Spleen (tissue), 11 donors: ENCODE measurements around the gene RPP25L. TPM values are rescaled to one million over a fixed set of nuclear protein-coding genes. Genes with fewer than 3 reads are reported as not detected.

Experiments used
- DNase-seq: peaks from one replicate; pipeline ENCODE4 v3.0.0-alpha.2; 2020
- H3K27ac ChIP-seq, 8 donors: fragments of 200-600 bp; sonication (generic) in 7 of 8; 1 replicate in 4 of 8; 2 replicates in 4 of 8; pipeline versions ENCODE4 v1.5.0 to v1.8.0; 2016 to 2021; ENCODE audit warnings: inconsistent platforms in 4 of 8, mild to moderate bottlenecking in 4 of 8, moderate library complexity in 1 of 8
- H3K27me3 ChIP-seq, 7 donors: fragments of 200-600 bp; sonication (generic) in 6 of 7; replicated peaks in 1 of 7; 1 replicate in 4 of 7; 2 replicates in 3 of 7; pipeline versions ENCODE4 v1.5.0 to v1.8.0; 2016 to 2021; ENCODE audit warnings: inconsistent platforms in 3 of 7, mild to moderate bottlenecking in 1 of 7
- H3K36me3 ChIP-seq, 6 donors: fragments of 200-600 bp; sonication (generic) in 5 of 6; 1 replicate in 4 of 6; 2 replicates in 2 of 6; pipeline versions ENCODE4 v1.5.0 to v1.8.0; 2016 to 2021; ENCODE audit warnings: inconsistent platforms in 2 of 6
- H3K4me1 ChIP-seq, 6 donors: fragments of 200-600 bp; sonication (generic) in 5 of 6; 1 replicate in 3 of 6; 2 replicates in 3 of 6; pipeline versions ENCODE4 v1.5.0 to v1.8.0; 2016 to 2021; ENCODE audit warnings: inconsistent platforms in 3 of 6
- H3K4me3 ChIP-seq, 8 donors: fragments of 200-600 bp; sonication (generic) in 7 of 8; 1 replicate in 4 of 8; 2 replicates in 4 of 8; pipeline versions ENCODE4 v1.5.0 to v1.8.0; 2016 to 2021; ENCODE audit warnings: inconsistent platforms in 4 of 8, mild to moderate bottlenecking in 4 of 8, moderate library complexity in 2 of 8
- H3K9me3 ChIP-seq, 8 donors: fragments of 200-600 bp; sonication (generic) in 7 of 8; 1 replicate in 4 of 8; 2 replicates in 4 of 8; pipeline versions ENCODE4 v1.5.0 to v1.8.0; 2016 to 2021; ENCODE audit warnings: inconsistent platforms in 4 of 8
- CTCF ChIP-seq, 11 experiments: fragments of 200-600 bp in 7 of 11; fragments of 450-650 bp in 4 of 11; sonication (generic) in 4 of 11; IDR thresholded peaks in 8 of 11; conservative IDR thresholded peaks in 3 of 11; 1 replicate in 7 of 11; 2 replicates in 4 of 11; pipeline versions ENCODE4 v1.4.0 to v1.8.0; 2016 to 2021; ENCODE audit warnings: antibody characterized with exemption in 11 of 11, inconsistent platforms in 4 of 11, mild to moderate bottlenecking in 1 of 11
- POLR2A ChIP-seq, 3 donors: fragments of 450-650 bp; IDR thresholded peaks; one replicate each; pipeline ENCODE4 v1.5.1; 2017; ENCODE audit warnings: antibody characterized with exemption in 3 of 3, mild to moderate bottlenecking in 1 of 3
- POLR2AphosphoS5 ChIP-seq, 3 donors: sonication (generic); formaldehyde crosslinking; IDR thresholded peaks; one replicate each; pipeline ENCODE4 v1.5.1; 2017; ENCODE audit warnings: antibody characterized with exemption in 3 of 3
- WGBS, 5 donors: extraction: QIAGEN DNeasy Blood & Tissue Kit in 3 of 5; methylation state at CpG; one replicate each; pipeline versions ENCODE4 v1.1.5 to v1.1.7; 2013 to 2018; 5-methylcytosine and 5-hydroxymethylcytosine counted together
- intact Hi-C: fragments of 100-400 bp; cut with DNase I; formaldehyde crosslinking; loops from one replicate; pipeline ENCODE4 v1.15.0; 2023; ENCODE audit warnings: low total_unique reads
- polyA plus RNA-seq, 3 donors: library from polyadenylated mRNA; stranded (reverse); fragments of 200-250 nt; gene quantifications; one replicate each; pipeline ENCODE4 v1.2.1, GENCODE V29; 2013
- total RNA-seq, 7 donors: library from RNA; depleted of rRNA in 3 of 7; stranded (reverse); fragments of >200 nt in 3 of 7; fragmentation: NEBNext Ultra II Directional in 4 of 7; extraction: Animal tissue kit (Norgen Biotek cat#: 25700) in 4 of 7; gene quantifications; one replicate each; pipeline versions ENCODE4 v1.1.0 to v1.2.1, GENCODE V29; 2016 to 2021
- donor health status: healthy with polysubstance abuse.
- donor health status: DM: no; HTN: no; CAD: no; lungs with moderate emphysema.
- donor health status: DM: no; HTN: no; CAD: no.
- donor health status: Bipolar disorder and iron deficiency.
- donor health status: healthy.
- donor health status: DM: no; HTN: no; CAD: no.
- donor health status: DM: yes; HTN: yes; CAD: no.

Gene RPP25L
- total and polyA plus RNA-seq, 10 donors, result 16.8 to 54.1 (median 26.8) TPM

DNA sequence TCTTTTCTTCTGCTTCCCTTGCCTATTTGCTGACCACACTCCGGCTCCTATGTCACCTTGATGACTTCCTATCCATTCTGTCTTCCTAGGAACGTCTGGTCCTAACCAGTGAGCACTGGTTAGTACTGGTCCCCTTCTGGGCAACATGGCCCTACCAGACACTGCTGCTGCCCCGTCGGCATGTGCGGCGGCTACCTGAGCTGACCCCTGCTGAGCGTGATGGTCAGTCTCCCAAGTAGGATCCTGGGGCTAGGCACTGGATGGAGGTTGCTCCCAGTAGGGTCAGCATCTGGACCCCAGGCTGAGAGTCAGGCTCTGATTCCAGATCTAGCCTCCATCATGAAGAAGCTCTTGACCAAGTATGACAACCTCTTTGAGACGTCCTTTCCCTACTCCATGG lies 36.8 kb upstream of the RPP25L start:
- WGBS, 5 donors, result 90 to 96% (median 91%) methylated on average over 8 of the region's 8 CpGs
- Histone ChIP-seq H3K4me3 (no peak overlapping the region), H3K27ac (no peak overlapping the region), H3K27me3 (no peaks in the 10 kb centered on the region), H3K9me3 (no peaks in the 10 kb centered on the region), H3K36me3 (peaks cover 0 to 38% (median 25%) of the 10 kb centered on the region in 6 donors), H3K4me1 (peaks cover 32 to 75% (median 41%) of the 10 kb centered on the region in 6 donors)
- intact Hi-C loops, result no loop called here
- DNase-seq, result no peak
- TF ChIP-seq POLR2AphosphoS5 (IDR thresholded peaks at IDR 0.05) (no peak), POLR2A (IDR thresholded peaks at IDR 0.05) (no peak), CTCF (IDR thresholded peaks at IDR 0.05 in 8 of 11, conservative IDR thresholded peaks at IDR 0.05 in 3 of 11) (no peak)

DNA sequence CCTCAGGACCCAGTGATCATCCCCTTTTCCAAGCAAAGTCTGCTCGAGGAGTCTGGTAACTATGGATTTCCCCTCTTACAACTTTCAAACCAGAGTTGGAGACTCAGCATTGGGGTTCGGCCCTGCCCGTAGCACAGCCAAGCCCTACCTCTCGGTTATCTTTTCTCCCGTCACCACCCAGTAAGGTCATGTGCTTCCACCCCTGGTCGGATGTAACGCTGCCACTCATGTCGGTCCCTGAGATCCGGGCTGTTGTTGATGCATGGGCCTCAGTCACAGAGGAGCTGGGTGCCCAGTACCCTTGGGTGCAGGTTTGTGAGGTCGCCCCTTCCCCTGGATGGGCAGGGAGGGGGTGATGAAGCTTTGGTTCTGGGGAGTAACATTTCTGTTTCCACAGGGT lies 35.8 kb upstream of the RPP25L start:
- Histone ChIP-seq H3K36me3 (peaks cover 0 to 38% (median 25%) of the 10 kb centered on the region in 6 donors), H3K4me1 (peaks cover 23 to 64% (median 32%) of the 10 kb centered on the region in 6 donors), H3K4me3 (peak overlapping the region; percentile 68 to 99 (median 90)), H3K27ac (peak overlapping the region in 6 of 8 donors; percentile 85 to 95 (median 90)), H3K27me3 (no peaks in the 10 kb centered on the region), H3K9me3 (no peaks in the 10 kb centered on the region)
- intact Hi-C loops, result no loop called here
- no peak for DNase-seq
- WGBS, 5 donors, result 55 to 74% (median 67%) methylated on average over 10 of the region's 10 CpGs
- TF ChIP-seq CTCF (IDR thresholded peaks at IDR 0.05 in 8 of 11, conservative IDR thresholded peaks at IDR 0.05 in 3 of 11) (no peak), POLR2A (IDR thresholded peaks at IDR 0.05) (no peak), POLR2AphosphoS5 (IDR thresholded peaks at IDR 0.05) (no peak)

DNA sequence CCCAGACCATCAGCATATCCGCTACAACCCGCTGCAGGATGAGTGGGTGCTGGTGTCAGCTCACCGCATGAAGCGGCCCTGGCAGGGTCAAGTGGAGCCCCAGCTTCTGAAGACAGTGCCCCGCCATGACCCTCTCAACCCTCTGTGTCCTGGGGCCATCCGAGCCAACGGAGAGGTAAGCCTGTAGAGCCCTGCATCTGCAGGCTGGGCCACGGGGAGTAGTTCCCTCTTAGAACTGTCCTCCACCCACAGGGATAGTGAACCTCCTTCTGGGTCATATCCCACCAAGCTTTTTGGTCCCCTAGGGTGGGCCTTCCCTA lies 35.1 kb upstream of the RPP25L start:
- TF ChIP-seq POLR2A (IDR thresholded peaks at IDR 0.05) (no peak), POLR2AphosphoS5 (IDR thresholded peaks at IDR 0.05) (no peak)
- peak overlapping the region; percentile 68 to 99 (median 90) for H3K4me3 ChIP-seq
- intact Hi-C loops, result no loop called here
- peaks cover 0 to 38% (median 25%) of the 10 kb centered on the region in 6 donors for H3K36me3 ChIP-seq
- no peaks in the 10 kb centered on the region for H3K27me3 ChIP-seq
- no peaks in the 10 kb centered on the region for H3K9me3 ChIP-seq
- no peak for DNase-seq
- peak overlapping the region; percentile 83 to 95 (median 88) for H3K27ac ChIP-seq
- H3K4me1 ChIP-seq, result peaks cover 17 to 58% (median 26%) of the 10 kb centered on the region in 6 donors
- 0 to 3% (median 0%) methylated on average over 5 to 8 of the region's 8 CpGs for WGBS, 5 donors

GRCh38 chr9:34646211-34647083 lies 34.5 kb upstream of the RPP25L start, which contains the start of gene GALT:
Gene GALT, plus strand, starts transcription at chr9:34646675. Its CDS starts 30 bp downstream, at chr9:34646705.
- intact Hi-C loops, result no loop called here
- DNase-seq, result peak; percentile 99
- H3K27me3 ChIP-seq, result no peaks in the 10 kb centered on the region
- H3K4me1 ChIP-seq, result peaks cover 17 to 52% (median 23%) of the 10 kb centered on the region in 6 donors
- H3K27ac ChIP-seq, result peak within 1 kb of the TSS; percentile 83 to 95 (median 88)
- TF ChIP-seq POLR2A (IDR thresholded peaks at IDR 0.05), result no peak
- peak; percentile 80 to 90 (median 89) for TF ChIP-seq POLR2AphosphoS5 (IDR thresholded peaks at IDR 0.05)
- TF ChIP-seq CTCF (IDR thresholded peaks at IDR 0.05 in 8 of 11, conservative IDR thresholded peaks at IDR 0.05 in 3 of 11), result peak in 9 of 11 experiments; percentile 28 to 71 (median 58)
- WGBS, 5 donors, result 6 to 9% (median 6%) methylated on average over 27 to 43 of the region's 43 CpGs
- no peaks in the 10 kb centered on the region for H3K9me3 ChIP-seq
- peaks cover 0 to 36% (median 25%) of the 10 kb centered on the region in 6 donors for H3K36me3 ChIP-seq
- peak within 1 kb of the TSS; percentile 68 to 99 (median 90) for H3K4me3 ChIP-seq
